WTC11 (cell line): ENCODE results near the gene SLU7. TPM values are rescaled to one million over a fixed set of nuclear protein-coding genes. Genes with fewer than 3 reads are reported as not detected.
A peak's percentile ranks its signal among the peaks of the same experiment; 100 is the strongest.

Source experiments
- ATAC-seq: fragments of 200-7000 bp; cut with Tn5 transposase; 2 replicates; pipeline ENCODE4 v1.10.0; 2021; ENCODE audit warnings: mild to moderate bottlenecking, moderate library complexity
- CTCF ChIA-PET: fragments of 300-600 bp; sonication (Branson Sonifier 250); formaldehyde crosslinking; loops from one replicate; lab custom pipeline; 2021; ENCODE audit warnings: antibody characterized with exemption; lab: Charles Lee
- POLR2A ChIA-PET: fragments of 350-600 bp; sonication (Branson Sonifier 250); formaldehyde crosslinking; loops from one replicate; lab custom pipeline; 2021; ENCODE audit warnings: antibody characterized with exemption; lab: Charles Lee
- DNase-seq: peaks from one replicate; pipeline ENCODE4 v3.0.0; 2021; ENCODE audit warnings: low spot score
- H3K27ac Mint-ChIP-seq: 2 replicates; pipeline ENCODE4 v1.8.0; 2021; ENCODE audit warnings: mixed read lengths
- H3K27me3 Mint-ChIP-seq: 2 replicates; pipeline ENCODE4 v1.8.0; 2021; ENCODE audit warnings: low read depth, mild to moderate bottlenecking, moderate library complexity, mixed read lengths
- H3K36me3 Mint-ChIP-seq: 2 replicates; pipeline ENCODE4 v1.8.0; 2021; ENCODE audit warnings: mixed read lengths
- H3K4me1 Mint-ChIP-seq: 2 replicates; pipeline ENCODE4 v1.8.0; 2022; ENCODE audit warnings: mixed read lengths
- H3K4me3 Mint-ChIP-seq: 2 replicates; pipeline ENCODE4 v1.8.0; 2021; ENCODE audit warnings: mild to moderate bottlenecking, moderate library complexity, mixed read lengths
- H3K9me3 Mint-ChIP-seq: 2 replicates; pipeline ENCODE4 v1.8.0; 2021; ENCODE audit warnings: mixed read lengths
- CREM ChIP-seq: sonication (generic); formaldehyde crosslinking; IDR thresholded peaks from 2 replicates; pipeline ENCODE4 v1.8.1; 2022; ENCODE audit warnings: mild to moderate bottlenecking, missing genetic modification reagents, moderate library complexity
- EMX1 ChIP-seq: fragments of 250-450 bp; sonication (Bioruptor Pico); IDR thresholded peaks from 2 replicates; pipeline ENCODE4 v1.8.0; 2021; ENCODE audit warnings: mild to moderate bottlenecking
- ESRRA ChIP-seq: sonication (generic); formaldehyde crosslinking; IDR thresholded peaks from 2 replicates; pipeline ENCODE4 v1.8.1; 2022; ENCODE audit warnings: mild to moderate bottlenecking, missing genetic modification reagents, borderline replicate concordance
- GTF2I ChIP-seq: fragments of 250-450 bp; sonication (Bioruptor Pico); conservative IDR thresholded peaks from 2 replicates; pipeline ENCODE4 v1.4.0; 2021; ENCODE audit warnings: mild to moderate bottlenecking
- MXD4 ChIP-seq: fragments of 250-450 bp; sonication (Bioruptor Pico); IDR thresholded peaks from 2 replicates; pipeline ENCODE4 v1.8.0; 2021; ENCODE audit warnings: mild to moderate bottlenecking, moderate library complexity, borderline replicate concordance
- MYBL2 ChIP-seq: sonication (generic); formaldehyde crosslinking; IDR thresholded peaks from 2 replicates; pipeline ENCODE4 v1.8.1; 2023; ENCODE audit warnings: mild to moderate bottlenecking, moderate library complexity, missing genetic modification reagents
- NFATC4 ChIP-seq: fragments of 250-450 bp; sonication (Bioruptor Pico); IDR thresholded peaks from 2 replicates; pipeline ENCODE4 v1.9.0; 2021; ENCODE audit warnings: mild to moderate bottlenecking
- NFYB ChIP-seq: sonication (generic); formaldehyde crosslinking; conservative IDR thresholded peaks from 2 replicates; pipeline ENCODE4 v1.8.0; 2022; ENCODE audit warnings: low read depth, missing genetic modification reagents
- NR3C1 ChIP-seq: sonication (generic); formaldehyde crosslinking; conservative IDR thresholded peaks from 2 replicates; pipeline ENCODE4 v1.8.1; 2023; ENCODE audit warnings: low read depth, mild to moderate bottlenecking, missing genetic modification reagents
- RELA ChIP-seq: sonication (generic); formaldehyde crosslinking; IDR thresholded peaks from 2 replicates; pipeline ENCODE4 v1.8.1; 2022; ENCODE audit warnings: missing genetic modification reagents, mild to moderate bottlenecking, borderline replicate concordance
- RORB ChIP-seq: fragments of 250-450 bp; sonication (Bioruptor Pico); IDR thresholded peaks from 2 replicates; pipeline ENCODE4 v1.9.0; 2021; ENCODE audit warnings: mild to moderate bottlenecking
- SMAD3 ChIP-seq: sonication (generic); formaldehyde crosslinking; IDR thresholded peaks from 2 replicates; pipeline ENCODE4 v1.8.0; 2022; ENCODE audit warnings: missing genetic modification reagents, mild to moderate bottlenecking, borderline replicate concordance
- SOX15 ChIP-seq: fragments of 250-450 bp; sonication (Bioruptor Pico); IDR thresholded peaks from 2 replicates; pipeline ENCODE4 v1.9.0; 2021; ENCODE audit warnings: mild to moderate bottlenecking
- SP1 ChIP-seq: sonication (generic); formaldehyde crosslinking; conservative IDR thresholded peaks from 2 replicates; pipeline ENCODE4 v1.8.1; 2022; ENCODE audit warnings: missing genetic modification reagents
- ZNF232 ChIP-seq: sonication (generic); formaldehyde crosslinking; IDR thresholded peaks from 2 replicates; pipeline ENCODE4 v1.8.0; 2022; ENCODE audit warnings: mild to moderate bottlenecking, missing genetic modification reagents
- ZNF317 ChIP-seq: sonication (generic); formaldehyde crosslinking; IDR thresholded peaks from 2 replicates; pipeline ENCODE4 v1.8.1; 2023; ENCODE audit warnings: low read depth, mild to moderate bottlenecking, moderate library complexity, missing genetic modification reagents, borderline replicate concordance
- ZNF423 ChIP-seq: fragments of 250-450 bp; sonication (Bioruptor Pico); IDR thresholded peaks from 2 replicates; pipeline ENCODE4 v2.1.2; 2022; ENCODE audit warnings: mild to moderate bottlenecking, moderate library complexity
- total RNA-seq: library from RNA; stranded (reverse); gene quantifications from 3 replicates; pipeline ENCODE4 v1.2.3, GENCODE V29; 2021
- TF ChIP-seq, protein P1 (sequence below): sonication (generic); formaldehyde crosslinking; IDR thresholded peaks from 2 replicates; pipeline ENCODE4 v1.8.0; 2022; ENCODE audit warnings: missing genetic modification reagents
- TF ChIP-seq, protein P2 (sequence below): sonication (generic); formaldehyde crosslinking; IDR thresholded peaks from 2 replicates; pipeline ENCODE4 v1.8.1; 2022; ENCODE audit warnings: low read depth, mild to moderate bottlenecking, moderate library complexity, missing genetic modification reagents, borderline replicate concordance
- TF ChIP-seq, protein P3 (sequence below): sonication (generic); formaldehyde crosslinking; IDR thresholded peaks from 2 replicates; pipeline ENCODE4 v1.8.0; 2023; ENCODE audit warnings: missing genetic modification reagents
- TF ChIP-seq, protein P4 (sequence below): sonication (generic); formaldehyde crosslinking; conservative IDR thresholded peaks from 2 replicates; pipeline ENCODE4 v1.8.1; 2023; ENCODE audit warnings: mild to moderate bottlenecking, low read depth, missing genetic modification reagents, moderate library complexity

Gene SLU7
- total RNA-seq, 1 experiment from 2014 or later: 32.5 TPM

GRCh38 chr5:160359816-160360215 lies 59.1 kb downstream of the SLU7 start:
- Mint-ChIP-seq H3K36me3 (no peaks in the 10 kb centered on the region), H3K4me1 (peaks cover 18% of the 10 kb centered on the region), H3K27me3 (no peaks in the 10 kb centered on the region; the same call in 1 of the 2 replicates), H3K9me3 (no peaks in the 10 kb centered on the region), H3K27ac (no peak overlapping the region), H3K4me3 (no peak overlapping the region)
- no peak for TF ChIP-seq NR3C1 (CRISPR knock-in tag)
- no peak for TF ChIP-seq GTF2I (CRISPR knock-in tag)
- no peak for TF ChIP-seq CREM
- TF ChIP-seq SOX15 (CRISPR knock-in tag): no peak
- CTCF ChIA-PET: interaction anchor here (0.7 to 1.7 kb wide), 10 partner anchors 10 to 338 kb away, joined by 3 to 13 read pairs (median 6); partner anchors contain the start of gene C1QTNF2
- POLR2A ChIA-PET: no interaction called here
- DNase-seq: no peak
- peak; percentile 63 for ATAC-seq

DNA sequence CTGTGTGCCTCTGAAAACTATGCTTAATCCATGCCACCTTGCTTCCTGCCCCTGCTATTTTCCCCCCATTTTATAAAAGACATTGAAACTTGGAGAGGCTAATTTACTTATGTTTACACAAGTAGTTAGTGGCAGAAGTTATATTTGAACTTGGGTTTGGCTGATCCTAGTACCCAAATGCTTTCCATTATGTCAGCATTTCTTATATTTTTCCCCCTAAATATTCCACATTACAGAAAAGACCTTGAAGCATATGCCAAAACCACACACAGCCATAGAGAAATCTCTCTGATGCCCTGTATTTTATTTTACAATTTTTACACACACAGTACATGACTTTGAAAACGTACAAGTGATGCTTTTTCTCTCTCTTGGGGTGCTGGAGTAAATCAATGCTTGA lies 59.6 kb downstream of the SLU7 start:
- Mint-ChIP-seq H3K36me3 (no peaks in the 10 kb centered on the region), H3K9me3 (no peaks in the 10 kb centered on the region), H3K4me3 (no peak overlapping the region), H3K27ac (no peak overlapping the region), H3K27me3 (no peaks in the 10 kb centered on the region; the same call in 1 of the 2 replicates), H3K4me1 (peaks cover 18% of the 10 kb centered on the region)
- no peak for DNase-seq
- no peak for ATAC-seq
- TF ChIP-seq RELA (CRISPR knock-in tag): no peak
- TF ChIP-seq SMAD3: no peak
- TF ChIP-seq MXD4 (CRISPR knock-in tag): no peak
- POLR2A ChIA-PET: no interaction called here
- CTCF ChIA-PET: interaction anchor here (1.1 to 1.7 kb wide), 7 partner anchors 11 to 337 kb away, joined by 3 to 13 read pairs (median 10); partner anchors contain the start of gene C1QTNF2

DNA sequence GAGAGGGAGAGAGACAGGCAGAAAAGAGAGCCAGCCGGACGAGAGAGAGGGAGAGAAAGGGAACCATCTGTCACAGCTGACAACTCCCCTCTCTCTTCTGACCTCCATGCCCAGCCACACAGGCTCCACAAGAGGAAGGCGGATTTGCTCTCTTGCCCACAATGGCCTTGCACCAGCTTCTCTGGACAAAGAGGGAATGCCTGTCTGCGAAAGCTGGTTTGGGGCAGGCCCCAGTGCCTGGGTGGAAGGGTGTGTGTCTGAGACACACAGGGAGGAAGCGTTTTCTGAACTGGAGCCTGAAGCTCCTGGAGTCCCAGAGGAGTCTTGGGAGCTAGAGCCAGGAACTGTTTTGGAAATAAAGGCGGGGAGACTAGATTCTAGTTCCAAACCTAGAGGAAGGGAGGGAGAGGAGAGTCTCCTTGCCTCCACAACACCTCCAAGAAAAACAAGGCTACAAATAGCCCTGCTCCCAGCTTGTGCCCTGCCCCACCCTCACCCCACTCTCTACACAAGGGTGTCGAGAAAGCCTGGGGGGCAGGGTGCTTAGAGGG lies 60.9 kb downstream of the SLU7 start:
- CTCF ChIA-PET: interaction anchor here (1.0 kb wide), 2 partner anchors 12 to 33 kb away, joined by 5 read pairs; no protein-coding TSS in a partner anchor
- Mint-ChIP-seq H3K4me1 (peaks cover 16% of the 10 kb centered on the region), H3K27me3 (no peaks in the 10 kb centered on the region; the same call in 1 of the 2 replicates), H3K4me3 (no peak overlapping the region), H3K9me3 (no peaks in the 10 kb centered on the region), H3K27ac (no peak overlapping the region), H3K36me3 (no peaks in the 10 kb centered on the region)
- no peak for DNase-seq
- no peak for ATAC-seq
- POLR2A ChIA-PET: no interaction called here
- TF ChIP-seq, protein P1, sequence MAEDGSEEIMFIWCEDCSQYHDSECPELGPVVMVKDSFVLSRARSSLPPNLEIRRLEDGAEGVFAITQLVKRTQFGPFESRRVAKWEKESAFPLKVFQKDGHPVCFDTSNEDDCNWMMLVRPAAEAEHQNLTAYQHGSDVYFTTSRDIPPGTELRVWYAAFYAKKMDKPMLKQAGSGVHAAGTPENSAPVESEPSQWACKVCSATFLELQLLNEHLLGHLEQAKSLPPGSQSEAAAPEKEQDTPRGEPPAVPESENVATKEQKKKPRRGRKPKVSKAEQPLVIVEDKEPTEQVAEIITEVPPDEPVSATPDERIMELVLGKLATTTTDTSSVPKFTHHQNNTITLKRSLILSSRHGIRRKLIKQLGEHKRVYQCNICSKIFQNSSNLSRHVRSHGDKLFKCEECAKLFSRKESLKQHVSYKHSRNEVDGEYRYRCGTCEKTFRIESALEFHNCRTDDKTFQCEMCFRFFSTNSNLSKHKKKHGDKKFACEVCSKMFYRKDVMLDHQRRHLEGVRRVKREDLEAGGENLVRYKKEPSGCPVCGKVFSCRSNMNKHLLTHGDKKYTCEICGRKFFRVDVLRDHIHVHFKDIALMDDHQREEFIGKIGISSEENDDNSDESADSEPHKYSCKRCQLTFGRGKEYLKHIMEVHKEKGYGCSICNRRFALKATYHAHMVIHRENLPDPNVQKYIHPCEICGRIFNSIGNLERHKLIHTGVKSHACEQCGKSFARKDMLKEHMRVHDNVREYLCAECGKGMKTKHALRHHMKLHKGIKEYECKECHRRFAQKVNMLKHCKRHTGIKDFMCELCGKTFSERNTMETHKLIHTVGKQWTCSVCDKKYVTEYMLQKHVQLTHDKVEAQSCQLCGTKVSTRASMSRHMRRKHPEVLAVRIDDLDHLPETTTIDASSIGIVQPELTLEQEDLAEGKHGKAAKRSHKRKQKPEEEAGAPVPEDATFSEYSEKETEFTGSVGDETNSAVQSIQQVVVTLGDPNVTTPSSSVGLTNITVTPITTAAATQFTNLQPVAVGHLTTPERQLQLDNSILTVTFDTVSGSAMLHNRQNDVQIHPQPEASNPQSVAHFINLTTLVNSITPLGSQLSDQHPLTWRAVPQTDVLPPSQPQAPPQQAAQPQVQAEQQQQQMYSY (CRISPR knock-in tag): no peak
- TF ChIP-seq MYBL2: no peak
- TF ChIP-seq ESRRA: no peak
- TF ChIP-seq ZNF423 (CRISPR knock-in tag): no peak

GRCh38 chr5:160357394-160357793 lies 61.5 kb downstream of the SLU7 start:
- H3K9me3 Mint-ChIP-seq: no peaks in the 10 kb centered on the region
- peaks cover 16% of the 10 kb centered on the region for H3K4me1 Mint-ChIP-seq
- no peak overlapping the region for H3K4me3 Mint-ChIP-seq
- no peaks in the 10 kb centered on the region; the same call in 1 of the 2 replicates for H3K27me3 Mint-ChIP-seq
- DNase-seq (no peak), ATAC-seq (no peak)
- no peaks in the 10 kb centered on the region for H3K36me3 Mint-ChIP-seq
- H3K27ac Mint-ChIP-seq: no peak overlapping the region
- CTCF ChIA-PET: interaction anchor here (1.0 kb wide), 1 partner anchor 33 kb away, joined by 5 read pairs; no protein-coding TSS in a partner anchor
- POLR2A ChIA-PET: no interaction called here
- TF ChIP-seq NFATC4 (CRISPR knock-in tag): no peak
- TF ChIP-seq ZNF232 (CRISPR knock-in tag): no peak
- no peak for TF ChIP-seq ZNF317
- no peak for TF ChIP-seq RORB (CRISPR knock-in tag)
- TF ChIP-seq, protein P2, sequence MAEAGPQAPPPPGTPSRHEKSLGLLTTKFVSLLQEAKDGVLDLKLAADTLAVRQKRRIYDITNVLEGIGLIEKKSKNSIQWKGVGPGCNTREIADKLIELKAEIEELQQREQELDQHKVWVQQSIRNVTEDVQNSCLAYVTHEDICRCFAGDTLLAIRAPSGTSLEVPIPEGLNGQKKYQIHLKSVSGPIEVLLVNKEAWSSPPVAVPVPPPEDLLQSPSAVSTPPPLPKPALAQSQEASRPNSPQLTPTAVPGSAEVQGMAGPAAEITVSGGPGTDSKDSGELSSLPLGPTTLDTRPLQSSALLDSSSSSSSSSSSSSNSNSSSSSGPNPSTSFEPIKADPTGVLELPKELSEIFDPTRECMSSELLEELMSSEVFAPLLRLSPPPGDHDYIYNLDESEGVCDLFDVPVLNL (CRISPR knock-in tag): no peak
- TF ChIP-seq SP1 (CRISPR knock-in tag): no peak
- TF ChIP-seq, protein P3, sequence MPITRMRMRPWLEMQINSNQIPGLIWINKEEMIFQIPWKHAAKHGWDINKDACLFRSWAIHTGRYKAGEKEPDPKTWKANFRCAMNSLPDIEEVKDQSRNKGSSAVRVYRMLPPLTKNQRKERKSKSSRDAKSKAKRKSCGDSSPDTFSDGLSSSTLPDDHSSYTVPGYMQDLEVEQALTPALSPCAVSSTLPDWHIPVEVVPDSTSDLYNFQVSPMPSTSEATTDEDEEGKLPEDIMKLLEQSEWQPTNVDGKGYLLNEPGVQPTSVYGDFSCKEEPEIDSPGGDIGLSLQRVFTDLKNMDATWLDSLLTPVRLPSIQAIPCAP (CRISPR knock-in tag): no peak
- TF ChIP-seq SOX15 (CRISPR knock-in tag): no peak
- no peak for TF ChIP-seq EMX1 (CRISPR knock-in tag)
- no peak for TF ChIP-seq NFYB (CRISPR knock-in tag)
- TF ChIP-seq, protein P4, sequence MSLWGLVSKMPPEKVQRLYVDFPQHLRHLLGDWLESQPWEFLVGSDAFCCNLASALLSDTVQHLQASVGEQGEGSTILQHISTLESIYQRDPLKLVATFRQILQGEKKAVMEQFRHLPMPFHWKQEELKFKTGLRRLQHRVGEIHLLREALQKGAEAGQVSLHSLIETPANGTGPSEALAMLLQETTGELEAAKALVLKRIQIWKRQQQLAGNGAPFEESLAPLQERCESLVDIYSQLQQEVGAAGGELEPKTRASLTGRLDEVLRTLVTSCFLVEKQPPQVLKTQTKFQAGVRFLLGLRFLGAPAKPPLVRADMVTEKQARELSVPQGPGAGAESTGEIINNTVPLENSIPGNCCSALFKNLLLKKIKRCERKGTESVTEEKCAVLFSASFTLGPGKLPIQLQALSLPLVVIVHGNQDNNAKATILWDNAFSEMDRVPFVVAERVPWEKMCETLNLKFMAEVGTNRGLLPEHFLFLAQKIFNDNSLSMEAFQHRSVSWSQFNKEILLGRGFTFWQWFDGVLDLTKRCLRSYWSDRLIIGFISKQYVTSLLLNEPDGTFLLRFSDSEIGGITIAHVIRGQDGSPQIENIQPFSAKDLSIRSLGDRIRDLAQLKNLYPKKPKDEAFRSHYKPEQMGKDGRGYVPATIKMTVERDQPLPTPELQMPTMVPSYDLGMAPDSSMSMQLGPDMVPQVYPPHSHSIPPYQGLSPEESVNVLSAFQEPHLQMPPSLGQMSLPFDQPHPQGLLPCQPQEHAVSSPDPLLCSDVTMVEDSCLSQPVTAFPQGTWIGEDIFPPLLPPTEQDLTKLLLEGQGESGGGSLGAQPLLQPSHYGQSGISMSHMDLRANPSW (CRISPR knock-in tag): no peak
- TF ChIP-seq MXD4 (CRISPR knock-in tag): no peak
